ENCODE results near the gene SAP30. TPM values are rescaled to one million over a fixed set of nuclear protein-coding genes. Genes with fewer than 3 reads are reported as not detected.

SAP30 gene
- total and polyA plus RNA-seq, 9 of the 15 experiments (the other 6 are each of a cell fraction or from before 2014, with no cell fraction given): 5.9 to 51.1 (median 32.6) TPM

DNA sequence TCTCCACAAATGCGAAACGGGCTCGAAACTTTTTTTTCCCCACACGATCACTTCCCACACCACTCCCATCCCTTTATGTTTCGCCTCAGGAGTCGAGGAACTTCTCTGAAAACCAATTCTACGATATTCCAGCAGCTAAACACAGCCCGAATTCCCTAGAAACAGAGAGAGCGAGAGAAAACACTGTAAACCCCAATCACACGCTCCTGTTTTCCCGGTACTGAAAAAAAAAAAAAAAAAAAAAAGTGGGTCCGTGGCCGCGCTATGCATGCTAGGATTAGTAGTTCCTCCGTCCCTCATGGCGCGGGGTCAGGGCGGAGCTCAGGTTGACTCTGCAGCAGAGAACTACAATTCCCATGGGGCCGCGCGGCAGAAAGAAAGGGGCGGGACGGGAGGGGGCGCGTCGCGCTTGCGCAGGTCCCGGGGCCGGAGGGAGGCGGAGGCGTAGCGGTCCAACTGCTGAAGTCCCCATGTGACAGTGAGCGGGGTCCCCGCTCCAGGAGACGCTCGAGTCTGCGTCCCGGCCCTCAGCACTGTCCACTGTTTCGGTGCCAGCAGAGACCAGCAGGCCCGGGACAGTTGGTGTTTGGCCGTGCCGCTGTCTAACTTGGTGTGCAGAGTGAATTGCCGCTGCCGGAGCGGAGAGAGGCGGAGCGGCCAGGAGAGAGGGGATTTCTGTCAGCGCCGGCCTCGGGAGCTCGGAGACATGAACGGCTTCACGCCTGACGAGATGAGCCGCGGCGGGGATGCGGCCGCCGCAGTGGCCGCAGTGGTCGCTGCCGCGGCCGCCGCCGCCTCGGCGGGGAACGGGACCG lies at the start of gene SAP30 (continued):
- TF ChIP-seq, protein P1, sequence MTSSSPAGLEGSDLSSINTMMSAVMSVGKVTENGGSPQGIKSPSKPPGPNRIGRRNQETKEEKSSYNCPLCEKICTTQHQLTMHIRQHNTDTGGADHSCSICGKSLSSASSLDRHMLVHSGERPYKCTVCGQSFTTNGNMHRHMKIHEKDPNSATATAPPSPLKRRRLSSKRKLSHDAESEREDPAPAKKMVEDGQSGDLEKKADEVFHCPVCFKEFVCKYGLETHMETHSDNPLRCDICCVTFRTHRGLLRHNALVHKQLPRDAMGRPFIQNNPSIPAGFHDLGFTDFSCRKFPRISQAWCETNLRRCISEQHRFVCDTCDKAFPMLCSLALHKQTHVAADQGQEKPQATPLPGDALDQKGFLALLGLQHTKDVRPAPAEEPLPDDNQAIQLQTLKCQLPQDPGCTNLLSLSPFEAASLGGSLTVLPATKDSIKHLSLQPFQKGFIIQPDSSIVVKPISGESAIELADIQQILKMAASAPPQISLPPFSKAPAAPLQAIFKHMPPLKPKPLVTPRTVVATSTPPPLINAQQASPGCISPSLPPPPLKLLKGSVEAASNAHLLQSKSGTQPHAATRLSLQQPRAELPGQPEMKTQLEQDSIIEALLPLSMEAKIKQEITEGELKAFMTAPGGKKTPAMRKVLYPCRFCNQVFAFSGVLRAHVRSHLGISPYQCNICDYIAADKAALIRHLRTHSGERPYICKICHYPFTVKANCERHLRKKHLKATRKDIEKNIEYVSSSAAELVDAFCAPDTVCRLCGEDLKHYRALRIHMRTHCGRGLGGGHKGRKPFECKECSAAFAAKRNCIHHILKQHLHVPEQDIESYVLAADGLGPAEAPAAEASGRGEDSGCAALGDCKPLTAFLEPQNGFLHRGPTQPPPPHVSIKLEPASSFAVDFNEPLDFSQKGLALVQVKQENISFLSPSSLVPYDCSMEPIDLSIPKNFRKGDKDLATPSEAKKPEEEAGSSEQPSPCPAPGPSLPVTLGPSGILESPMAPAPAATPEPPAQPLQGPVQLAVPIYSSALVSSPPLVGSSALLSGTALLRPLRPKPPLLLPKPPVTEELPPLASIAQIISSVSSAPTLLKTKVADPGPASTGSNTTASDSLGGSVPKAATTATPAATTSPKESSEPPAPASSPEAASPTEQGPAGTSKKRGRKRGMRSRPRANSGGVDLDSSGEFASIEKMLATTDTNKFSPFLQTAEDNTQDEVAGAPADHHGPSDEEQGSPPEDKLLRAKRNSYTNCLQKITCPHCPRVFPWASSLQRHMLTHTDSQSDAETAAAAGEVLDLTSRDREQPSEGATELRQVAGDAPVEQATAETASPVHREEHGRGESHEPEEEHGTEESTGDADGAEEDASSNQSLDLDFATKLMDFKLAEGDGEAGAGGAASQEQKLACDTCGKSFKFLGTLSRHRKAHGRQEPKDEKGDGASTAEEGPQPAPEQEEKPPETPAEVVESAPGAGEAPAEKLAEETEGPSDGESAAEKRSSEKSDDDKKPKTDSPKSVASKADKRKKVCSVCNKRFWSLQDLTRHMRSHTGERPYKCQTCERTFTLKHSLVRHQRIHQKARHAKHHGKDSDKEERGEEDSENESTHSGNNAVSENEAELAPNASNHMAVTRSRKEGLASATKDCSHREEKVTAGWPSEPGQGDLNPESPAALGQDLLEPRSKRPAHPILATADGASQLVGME (CRISPR knock-in tag; IDR thresholded peaks at IDR 0.05): no peak
- TF ChIP-seq JUNB (CRISPR knock-in tag; conservative IDR thresholded peaks at IDR 0.05) (no peak), MEF2D (tag; conservative IDR thresholded peaks at IDR 0.05; ENCODE audit: low read depth) (no peak), PCBP2 (IDR thresholded peaks at IDR 0.05; ENCODE audit: low read depth, low read length, poor library complexity, severe bottlenecking) (no peak), SRSF3 (IDR thresholded peaks at IDR 0.05; ENCODE audit: insufficient read depth, low read length) (no peak), ZNF124 (CRISPR knock-in tag; IDR thresholded peaks at IDR 0.05) (no peak), HNRNPUL1 (IDR thresholded peaks at IDR 0.05; ENCODE audit: low read length) (no peak), IFI16 (CRISPR knock-in tag; IDR thresholded peaks at IDR 0.05) (no peak), GABPB2 (CRISPR knock-in tag; conservative IDR thresholded peaks at IDR 0.05) (no peak), ARID2 (IDR thresholded peaks at IDR 0.05) (no peak), POLR2G (IDR thresholded peaks at IDR 0.05; ENCODE audit: low read depth, low read length) (peak; percentile 90), SFPQ (IDR thresholded peaks at IDR 0.05; ENCODE audit: low read depth, low read length) (no peak)
- TF ChIP-seq, protein P2, sequence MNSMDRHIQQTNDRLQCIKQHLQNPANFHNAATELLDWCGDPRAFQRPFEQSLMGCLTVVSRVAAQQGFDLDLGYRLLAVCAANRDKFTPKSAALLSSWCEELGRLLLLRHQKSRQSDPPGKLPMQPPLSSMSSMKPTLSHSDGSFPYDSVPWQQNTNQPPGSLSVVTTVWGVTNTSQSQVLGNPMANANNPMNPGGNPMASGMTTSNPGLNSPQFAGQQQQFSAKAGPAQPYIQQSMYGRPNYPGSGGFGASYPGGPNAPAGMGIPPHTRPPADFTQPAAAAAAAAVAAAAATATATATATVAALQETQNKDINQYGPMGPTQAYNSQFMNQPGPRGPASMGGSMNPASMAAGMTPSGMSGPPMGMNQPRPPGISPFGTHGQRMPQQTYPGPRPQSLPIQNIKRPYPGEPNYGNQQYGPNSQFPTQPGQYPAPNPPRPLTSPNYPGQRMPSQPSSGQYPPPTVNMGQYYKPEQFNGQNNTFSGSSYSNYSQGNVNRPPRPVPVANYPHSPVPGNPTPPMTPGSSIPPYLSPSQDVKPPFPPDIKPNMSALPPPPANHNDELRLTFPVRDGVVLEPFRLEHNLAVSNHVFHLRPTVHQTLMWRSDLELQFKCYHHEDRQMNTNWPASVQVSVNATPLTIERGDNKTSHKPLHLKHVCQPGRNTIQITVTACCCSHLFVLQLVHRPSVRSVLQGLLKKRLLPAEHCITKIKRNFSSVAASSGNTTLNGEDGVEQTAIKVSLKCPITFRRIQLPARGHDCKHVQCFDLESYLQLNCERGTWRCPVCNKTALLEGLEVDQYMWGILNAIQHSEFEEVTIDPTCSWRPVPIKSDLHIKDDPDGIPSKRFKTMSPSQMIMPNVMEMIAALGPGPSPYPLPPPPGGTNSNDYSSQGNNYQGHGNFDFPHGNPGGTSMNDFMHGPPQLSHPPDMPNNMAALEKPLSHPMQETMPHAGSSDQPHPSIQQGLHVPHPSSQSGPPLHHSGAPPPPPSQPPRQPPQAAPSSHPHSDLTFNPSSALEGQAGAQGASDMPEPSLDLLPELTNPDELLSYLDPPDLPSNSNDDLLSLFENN (IDR thresholded peaks at IDR 0.05; ENCODE audit: low read depth in 2 of 2, low read length in 2 of 2): no peak
- TF ChIP-seq, protein P3, sequence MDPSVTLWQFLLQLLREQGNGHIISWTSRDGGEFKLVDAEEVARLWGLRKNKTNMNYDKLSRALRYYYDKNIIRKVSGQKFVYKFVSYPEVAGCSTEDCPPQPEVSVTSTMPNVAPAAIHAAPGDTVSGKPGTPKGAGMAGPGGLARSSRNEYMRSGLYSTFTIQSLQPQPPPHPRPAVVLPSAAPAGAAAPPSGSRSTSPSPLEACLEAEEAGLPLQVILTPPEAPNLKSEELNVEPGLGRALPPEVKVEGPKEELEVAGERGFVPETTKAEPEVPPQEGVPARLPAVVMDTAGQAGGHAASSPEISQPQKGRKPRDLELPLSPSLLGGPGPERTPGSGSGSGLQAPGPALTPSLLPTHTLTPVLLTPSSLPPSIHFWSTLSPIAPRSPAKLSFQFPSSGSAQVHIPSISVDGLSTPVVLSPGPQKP (CRISPR knock-in tag; IDR thresholded peaks at IDR 0.05): no peak
